GM18507 (cell line): ENCODE data around the gene DNPH1.
A peak's percentile ranks its signal among the peaks of the same experiment; 100 is the strongest.

Source experiments
- DNase-seq: peaks from one replicate; pipeline ENCODE4 v3.0.0; 2011; ENCODE audit warnings: low read depth; ENCODE audit not compliant: insufficient read length; ENCODE audit errors: extremely low spot score
- FAIRE-seq: peaks from 2 replicates; lab custom pipeline; 2011; peaks lifted over from hg19 to GRCh38; lab: Jason Lieb, UNC

Gene DNPH1

GRCh38 chr6:43264599-43265145 is 35.4 kb upstream of the DNPH1 start:
- no peak for DNase-seq
- FAIRE-seq: no peak

- DNase-seq: peak; percentile 86
- FAIRE-seq: peak; percentile 86
Observed at GRCh38 chr6:43263314-43264178, 34.3 kb upstream of the DNPH1 start.

- DNase-seq (no peak), FAIRE-seq (no peak)
Observed at GRCh38 chr6:43262780-43263313, 33.6 kb upstream of the DNPH1 start.

GRCh38 chr6:43262000-43262779 is 32.9 kb upstream of the DNPH1 start:
- DNase-seq: no peak
- no peak for FAIRE-seq

GRCh38 chr6:43261198-43261597 is 31.9 kb upstream of the DNPH1 start:
- no peak for FAIRE-seq

GRCh38 chr6:43260791-43261190 is 31.5 kb upstream of the DNPH1 start:
- FAIRE-seq (no peak), DNase-seq (no peak)

More at GRCh38 chr6:43261198-43261597, 31.9 kb upstream of the DNPH1 start:
- DNase-seq: no peak

- no peak for FAIRE-seq
Observed at GRCh38 chr6:43258807-43259686, 29.8 kb upstream of the DNPH1 start.

GRCh38 chr6:43258180-43258579 is 28.9 kb upstream of the DNPH1 start:
- no peak for FAIRE-seq
- no peak for DNase-seq

More at GRCh38 chr6:43258807-43259686, 29.8 kb upstream of the DNPH1 start:
- no peak for DNase-seq

- FAIRE-seq (no peak), DNase-seq (no peak)
Observed at GRCh38 chr6:43257367-43258145, 28.3 kb upstream of the DNPH1 start.

GRCh38 chr6:43256670-43257366 is 27.5 kb upstream of the DNPH1 start:
- FAIRE-seq: no peak
- no peak for DNase-seq

GRCh38 chr6:43255408-43256054 is 26.2 kb upstream of the DNPH1 start:
- DNase-seq (no peak), FAIRE-seq (no peak)

- FAIRE-seq (no peak), DNase-seq (no peak)
Observed at GRCh38 chr6:43254846-43255245, 25.6 kb upstream of the DNPH1 start.

GRCh38 chr6:43254138-43254817 is 25.0 kb upstream of the DNPH1 start:
- FAIRE-seq (no peak), DNase-seq (no peak)

GRCh38 chr6:43253401-43253800 is 24.1 kb upstream of the DNPH1 start:
- no peak for FAIRE-seq
- no peak for DNase-seq

GRCh38 chr6:43250992-43251373 is 21.7 kb upstream of the DNPH1 start:
- DNase-seq: no peak
- FAIRE-seq: no peak

GRCh38 chr6:43248791-43249190 is 19.5 kb upstream of the DNPH1 start:
- FAIRE-seq (no peak), DNase-seq (no peak)

- FAIRE-seq (no peak), DNase-seq (no peak)
Observed at GRCh38 chr6:43248101-43248500, 18.8 kb upstream of the DNPH1 start.
